ENCODE data around the gene CNOT8.
"Not testable (repeated sequence)": the region's sequence is repeated elsewhere in the genome, so short reads cannot be mapped to it uniquely, and the experiment has no call there.

Gene CNOT8

DNA sequence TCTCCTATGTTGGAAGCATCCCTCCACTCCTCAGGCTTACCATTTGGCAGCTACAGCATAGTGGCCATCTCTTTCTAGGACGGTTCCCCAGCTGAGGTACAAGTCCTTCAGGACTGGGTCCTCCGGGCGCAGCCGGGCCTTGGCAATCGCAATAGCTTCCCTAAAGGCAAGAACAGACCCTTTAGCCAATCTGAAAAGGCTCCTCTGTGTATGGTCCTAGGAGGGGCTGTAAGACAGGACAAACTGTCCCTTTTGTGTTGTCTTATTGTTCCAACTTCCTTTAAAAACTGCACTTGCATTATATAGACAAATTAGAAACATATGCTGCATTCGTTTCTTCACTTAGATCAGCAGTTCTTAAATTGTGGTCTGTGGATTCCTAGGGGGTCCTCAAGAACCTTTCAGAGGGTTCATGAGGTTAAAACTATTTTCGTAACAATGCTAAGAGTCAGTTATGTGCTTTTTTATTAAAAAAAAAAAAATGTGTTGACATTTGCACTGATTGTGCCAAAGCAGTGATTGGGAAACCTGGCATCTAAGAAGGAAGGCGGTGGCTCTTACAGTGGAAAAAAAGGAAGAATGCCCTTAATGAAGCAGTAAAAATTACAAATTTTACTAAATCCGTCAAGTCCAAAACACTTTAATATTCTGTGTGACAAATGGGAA, 40.9 kb downstream of the CNOT8 start:
- TF ChIP-seq CTCF (IDR thresholded peaks at IDR 0.05) = no peak
- Histone ChIP-seq H3K4me1 (peaks cover 3% of the 10 kb centered on the region), H2AFZ (no peak overlapping the region), H3K4me3 (ENCODE audit: low read depth, low read length) (no peak overlapping the region), H3K9ac (no peak overlapping the region), H3K9me3 (ENCODE audit: control insufficient read depth, low read length) (no peaks in the 10 kb centered on the region), H3K79me2 (no peaks in the 10 kb centered on the region), H3K27ac (no peak overlapping the region), H3K36me3 (ENCODE audit: control insufficient read depth, insufficient read depth, low read length) (no peaks in the 10 kb centered on the region), H3K4me2 (ENCODE audit: low read length) (no peak overlapping the region), H3K27me3 (ENCODE audit: control insufficient read depth, insufficient read depth, low read length) (no peaks in the 10 kb centered on the region)

- H3K4me3 ChIP-seq (ENCODE audit: low read depth, low read length) = no peak overlapping the region
- no peaks in the 10 kb centered on the region for H3K27me3 ChIP-seq (ENCODE audit: control insufficient read depth, insufficient read depth, low read length)
- no peaks in the 10 kb centered on the region for H3K9me3 ChIP-seq (ENCODE audit: control insufficient read depth, low read length)
- H2AFZ ChIP-seq = no peak overlapping the region
- H3K27ac ChIP-seq = no peak overlapping the region
- no peaks in the 10 kb centered on the region for H3K79me2 ChIP-seq
- H3K36me3 ChIP-seq (ENCODE audit: control insufficient read depth, insufficient read depth, low read length) = no peaks in the 10 kb centered on the region
- TF ChIP-seq CTCF (IDR thresholded peaks at IDR 0.05) = no peak
- H3K4me2 ChIP-seq (ENCODE audit: low read length) = no peak overlapping the region
- peaks cover 3% of the 10 kb centered on the region for H3K4me1 ChIP-seq
- H3K9ac ChIP-seq = no peak overlapping the region
These were observed 41.6 kb downstream of the CNOT8 start for GRCh38 chr5:154900066-154900465.

DNA sequence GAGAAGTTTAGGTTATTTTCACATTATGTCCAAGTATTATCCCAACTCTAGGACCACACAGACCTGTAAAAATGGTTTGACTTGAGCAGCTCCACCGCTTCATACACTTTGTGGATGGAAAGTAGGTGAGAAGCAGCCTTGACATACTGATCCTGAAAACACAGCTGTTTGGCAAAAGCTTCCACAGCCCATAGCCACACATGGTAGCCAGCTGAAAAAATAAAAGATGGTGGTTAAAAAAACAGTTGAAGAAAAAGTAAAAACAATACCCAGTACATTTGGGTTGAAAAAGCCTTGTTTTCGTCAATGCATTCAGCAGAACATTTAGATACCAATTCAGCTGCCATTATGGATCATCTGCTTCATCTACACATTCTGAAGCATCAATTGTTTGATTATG, 42.8 kb downstream of the CNOT8 start:
- Histone ChIP-seq H3K9me3 (ENCODE audit: control insufficient read depth, low read length) (no peaks in the 10 kb centered on the region), H3K27me3 (ENCODE audit: control insufficient read depth, insufficient read depth, low read length) (no peaks in the 10 kb centered on the region), H3K4me3 (ENCODE audit: low read depth, low read length) (no peak overlapping the region), H3K4me2 (ENCODE audit: low read length) (no peak overlapping the region), H2AFZ (no peak overlapping the region), H3K36me3 (ENCODE audit: control insufficient read depth, insufficient read depth, low read length) (no peaks in the 10 kb centered on the region), H3K27ac (no peak overlapping the region), H3K79me2 (no peaks in the 10 kb centered on the region), H3K4me1 (peaks cover 3% of the 10 kb centered on the region), H3K9ac (no peak overlapping the region)
- TF ChIP-seq CTCF (IDR thresholded peaks at IDR 0.05) = no peak

GRCh38 chr5:154901913-154902312, 43.5 kb downstream of the CNOT8 start:
- no peaks in the 10 kb centered on the region for H3K36me3 ChIP-seq (ENCODE audit: control insufficient read depth, insufficient read depth, low read length)
- no peaks in the 10 kb centered on the region for H3K9me3 ChIP-seq (ENCODE audit: control insufficient read depth, low read length)
- no peak overlapping the region for H3K9ac ChIP-seq
- no peak for TF ChIP-seq CTCF (IDR thresholded peaks at IDR 0.05)
- H3K4me2 ChIP-seq (ENCODE audit: low read length) = no peak overlapping the region
- no peak overlapping the region for H3K4me3 ChIP-seq (ENCODE audit: low read depth, low read length)
- no peaks in the 10 kb centered on the region for H3K27me3 ChIP-seq (ENCODE audit: control insufficient read depth, insufficient read depth, low read length)
- no peaks in the 10 kb centered on the region for H3K79me2 ChIP-seq
- H3K27ac ChIP-seq = no peak overlapping the region
- H2AFZ ChIP-seq = no peak overlapping the region
- H3K4me1 ChIP-seq = peaks cover 2% of the 10 kb centered on the region

GRCh38 chr5:154905601-154906000, 47.2 kb downstream of the CNOT8 start:
- H3K4me2 ChIP-seq (ENCODE audit: low read length); H2AFZ ChIP-seq; H3K79me2 ChIP-seq; H3K36me3 ChIP-seq (ENCODE audit: control insufficient read depth, insufficient read depth, low read length); H3K27ac ChIP-seq; H3K9me3 ChIP-seq (ENCODE audit: control insufficient read depth, low read length); H3K27me3 ChIP-seq (ENCODE audit: control insufficient read depth, insufficient read depth, low read length); H3K4me1 ChIP-seq; H3K4me3 ChIP-seq (ENCODE audit: low read depth, low read length); H3K9ac ChIP-seq: not testable (repeated sequence)

Measured in parathyroid adenoma (tissue), 2 donors.